ENCODE data around the gene BATF.

The BATF gene

DNA sequence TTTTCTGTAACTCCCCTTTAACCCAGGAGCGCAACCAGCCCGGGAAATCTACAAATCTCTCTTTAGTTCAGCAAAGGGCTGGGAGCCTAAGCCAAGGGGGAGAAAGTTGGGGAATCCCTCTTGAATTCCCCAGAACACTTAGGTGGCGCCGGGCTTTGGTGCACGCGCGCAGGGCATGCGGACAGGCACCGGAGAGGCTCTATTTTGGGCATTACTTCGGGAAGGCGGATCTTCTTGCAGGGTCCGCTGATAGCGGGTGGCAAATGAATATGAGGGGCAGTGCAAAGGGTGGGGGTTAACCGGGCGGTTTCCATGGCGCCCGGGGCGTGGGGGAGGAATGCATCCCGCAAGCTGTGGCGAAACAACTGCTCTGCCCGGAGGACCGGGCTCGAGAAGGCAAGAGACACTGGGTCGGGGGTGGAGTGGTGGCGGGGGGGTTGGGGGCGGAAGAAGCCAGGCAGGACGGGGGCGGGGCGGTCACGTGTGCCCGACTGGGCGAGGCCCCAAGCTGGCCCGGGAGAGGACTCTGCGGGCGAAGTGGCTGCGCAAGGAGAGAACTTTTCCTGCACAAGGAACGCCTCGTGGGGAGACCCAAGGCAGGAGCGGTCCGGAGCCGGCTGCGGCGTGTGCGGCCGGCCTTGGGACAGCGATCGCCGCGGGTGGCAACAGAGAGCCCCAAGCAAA is 56.0 kb downstream of the BATF start, which contains the start of gene FLVCR2:
Gene FLVCR2, plus strand, starts transcription at position 519 of the 684 bp plus-strand sequence. CDS start 353 bp downstream, outside the sequence.
- no peak for TF ChIP-seq ZNF785 (tag by site-specific recombination; IDR thresholded peaks at IDR 0.05)
- no peak for TF ChIP-seq ZNF433 (tag by site-specific recombination; IDR thresholded peaks at IDR 0.05; ENCODE audit: low read depth)
- peak; percentile 86 for TF ChIP-seq ZNF335 (tag by site-specific recombination; conservative IDR thresholded peaks at IDR 0.05)
- TF ChIP-seq, protein P1, sequence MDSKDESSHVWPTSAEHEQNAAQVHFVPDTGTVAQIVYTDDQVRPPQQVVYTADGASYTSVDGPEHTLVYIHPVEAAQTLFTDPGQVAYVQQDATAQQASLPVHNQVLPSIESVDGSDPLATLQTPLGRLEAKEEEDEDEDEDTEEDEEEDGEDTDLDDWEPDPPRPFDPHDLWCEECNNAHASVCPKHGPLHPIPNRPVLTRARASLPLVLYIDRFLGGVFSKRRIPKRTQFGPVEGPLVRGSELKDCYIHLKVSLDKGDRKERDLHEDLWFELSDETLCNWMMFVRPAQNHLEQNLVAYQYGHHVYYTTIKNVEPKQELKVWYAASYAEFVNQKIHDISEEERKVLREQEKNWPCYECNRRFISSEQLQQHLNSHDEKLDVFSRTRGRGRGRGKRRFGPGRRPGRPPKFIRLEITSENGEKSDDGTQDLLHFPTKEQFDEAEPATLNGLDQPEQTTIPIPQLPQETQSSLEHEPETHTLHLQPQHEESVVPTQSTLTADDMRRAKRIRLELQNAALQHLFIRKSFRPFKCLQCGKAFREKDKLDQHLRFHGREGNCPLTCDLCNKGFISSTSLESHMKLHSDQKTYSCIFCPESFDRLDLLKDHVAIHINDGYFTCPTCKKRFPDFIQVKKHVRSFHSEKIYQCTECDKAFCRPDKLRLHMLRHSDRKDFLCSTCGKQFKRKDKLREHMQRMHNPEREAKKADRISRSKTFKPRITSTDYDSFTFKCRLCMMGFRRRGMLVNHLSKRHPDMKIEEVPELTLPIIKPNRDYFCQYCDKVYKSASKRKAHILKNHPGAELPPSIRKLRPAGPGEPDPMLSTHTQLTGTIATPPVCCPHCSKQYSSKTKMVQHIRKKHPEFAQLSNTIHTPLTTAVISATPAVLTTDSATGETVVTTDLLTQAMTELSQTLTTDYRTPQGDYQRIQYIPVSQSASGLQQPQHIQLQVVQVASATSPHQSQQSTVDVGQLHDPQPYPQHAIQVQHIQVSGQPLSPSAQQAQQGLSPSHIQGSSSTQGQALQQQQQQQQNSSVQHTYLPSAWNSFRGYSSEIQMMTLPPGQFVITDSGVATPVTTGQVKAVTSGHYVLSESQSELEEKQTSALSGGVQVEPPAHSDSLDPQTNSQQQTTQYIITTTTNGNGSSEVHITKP (tag by site-specific recombination; IDR thresholded peaks at IDR 0.05) = 0 out of 2 replicates have a peak, but pooled peaks have one; percentile 38
- TF ChIP-seq HOXA7 (CRISPR knock-in tag; IDR thresholded peaks at IDR 0.05; ENCODE audit: borderline replicate concordance) = no peak
- TF ChIP-seq KLF16 (tag by site-specific recombination; IDR thresholded peaks at IDR 0.05) = no peak
- TF ChIP-seq, protein P2, sequence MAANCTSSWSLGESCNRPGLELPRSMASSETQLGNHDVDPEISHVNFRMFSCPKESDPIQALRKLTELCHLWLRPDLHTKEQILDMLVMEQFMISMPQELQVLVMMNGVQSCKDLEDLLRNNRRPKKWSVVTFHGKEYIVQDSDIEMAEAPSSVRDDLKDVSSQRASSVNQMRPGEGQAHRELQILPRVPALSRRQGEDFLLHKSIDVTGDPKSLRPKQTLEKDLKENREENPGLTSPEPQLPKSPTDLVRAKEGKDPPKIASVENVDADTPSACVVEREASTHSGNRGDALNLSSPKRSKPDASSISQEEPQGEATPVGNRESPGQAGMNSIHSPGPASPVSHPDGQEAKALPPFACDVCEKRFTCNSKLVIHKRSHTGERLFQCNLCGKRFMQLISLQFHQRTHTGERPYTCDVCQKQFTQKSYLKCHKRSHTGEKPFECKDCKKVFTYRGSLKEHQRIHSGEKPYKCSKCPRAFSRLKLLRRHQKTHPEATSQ (tag by site-specific recombination; IDR thresholded peaks at IDR 0.05) = no peak
- TF ChIP-seq GLIS1 (tag by site-specific recombination; IDR thresholded peaks at IDR 0.05) = peak; percentile 56
- TF ChIP-seq, protein P3, sequence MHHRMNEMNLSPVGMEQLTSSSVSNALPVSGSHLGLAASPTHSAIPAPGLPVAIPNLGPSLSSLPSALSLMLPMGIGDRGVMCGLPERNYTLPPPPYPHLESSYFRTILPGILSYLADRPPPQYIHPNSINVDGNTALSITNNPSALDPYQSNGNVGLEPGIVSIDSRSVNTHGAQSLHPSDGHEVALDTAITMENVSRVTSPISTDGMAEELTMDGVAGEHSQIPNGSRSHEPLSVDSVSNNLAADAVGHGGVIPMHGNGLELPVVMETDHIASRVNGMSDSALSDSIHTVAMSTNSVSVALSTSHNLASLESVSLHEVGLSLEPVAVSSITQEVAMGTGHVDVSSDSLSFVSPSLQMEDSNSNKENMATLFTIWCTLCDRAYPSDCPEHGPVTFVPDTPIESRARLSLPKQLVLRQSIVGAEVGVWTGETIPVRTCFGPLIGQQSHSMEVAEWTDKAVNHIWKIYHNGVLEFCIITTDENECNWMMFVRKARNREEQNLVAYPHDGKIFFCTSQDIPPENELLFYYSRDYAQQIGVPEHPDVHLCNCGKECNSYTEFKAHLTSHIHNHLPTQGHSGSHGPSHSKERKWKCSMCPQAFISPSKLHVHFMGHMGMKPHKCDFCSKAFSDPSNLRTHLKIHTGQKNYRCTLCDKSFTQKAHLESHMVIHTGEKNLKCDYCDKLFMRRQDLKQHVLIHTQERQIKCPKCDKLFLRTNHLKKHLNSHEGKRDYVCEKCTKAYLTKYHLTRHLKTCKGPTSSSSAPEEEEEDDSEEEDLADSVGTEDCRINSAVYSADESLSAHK (tag by site-specific recombination; IDR thresholded peaks at IDR 0.05) = peak; percentile 44; the same call in 1 of the 2 replicates
- no peak for TF ChIP-seq OSR2 (tag by site-specific recombination; IDR thresholded peaks at IDR 0.05)
- no peak for TF ChIP-seq ZNF146 (tag by site-specific recombination; IDR thresholded peaks at IDR 0.05)
- TF ChIP-seq ZNF626 (tag by site-specific recombination; IDR thresholded peaks at IDR 0.05) = no peak
- peak; percentile 18; the same call in 1 of the 2 replicates for TF ChIP-seq MZF1 (tag by site-specific recombination; IDR thresholded peaks at IDR 0.05; ENCODE audit: borderline replicate concordance)
- TF ChIP-seq ZFHX2 (tag by site-specific recombination; conservative IDR thresholded peaks at IDR 0.05) = peak; percentile 12; the same call in 1 of the 2 replicates
- TF ChIP-seq KLF9 (tag by site-specific recombination; IDR thresholded peaks at IDR 0.05; ENCODE audit: low read depth) = peak; percentile 29; the same call in 1 of the 2 replicates
- 0 out of 2 replicates have a peak, but pooled peaks have one; percentile 28 for TF ChIP-seq SP2 (tag by site-specific recombination; IDR thresholded peaks at IDR 0.05)
- TF ChIP-seq, protein P4, sequence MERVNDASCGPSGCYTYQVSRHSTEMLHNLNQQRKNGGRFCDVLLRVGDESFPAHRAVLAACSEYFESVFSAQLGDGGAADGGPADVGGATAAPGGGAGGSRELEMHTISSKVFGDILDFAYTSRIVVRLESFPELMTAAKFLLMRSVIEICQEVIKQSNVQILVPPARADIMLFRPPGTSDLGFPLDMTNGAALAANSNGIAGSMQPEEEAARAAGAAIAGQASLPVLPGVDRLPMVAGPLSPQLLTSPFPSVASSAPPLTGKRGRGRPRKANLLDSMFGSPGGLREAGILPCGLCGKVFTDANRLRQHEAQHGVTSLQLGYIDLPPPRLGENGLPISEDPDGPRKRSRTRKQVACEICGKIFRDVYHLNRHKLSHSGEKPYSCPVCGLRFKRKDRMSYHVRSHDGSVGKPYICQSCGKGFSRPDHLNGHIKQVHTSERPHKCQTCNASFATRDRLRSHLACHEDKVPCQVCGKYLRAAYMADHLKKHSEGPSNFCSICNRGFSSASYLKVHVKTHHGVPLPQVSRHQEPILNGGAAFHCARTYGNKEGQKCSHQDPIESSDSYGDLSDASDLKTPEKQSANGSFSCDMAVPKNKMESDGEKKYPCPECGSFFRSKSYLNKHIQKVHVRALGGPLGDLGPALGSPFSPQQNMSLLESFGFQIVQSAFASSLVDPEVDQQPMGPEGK (tag by site-specific recombination; IDR thresholded peaks at IDR 0.05) = 0 out of 2 replicates have a peak, but pooled peaks have one; percentile 50
- TF ChIP-seq ZNF558 (tag by site-specific recombination; IDR thresholded peaks at IDR 0.05) = no peak
- TF ChIP-seq, protein P5, sequence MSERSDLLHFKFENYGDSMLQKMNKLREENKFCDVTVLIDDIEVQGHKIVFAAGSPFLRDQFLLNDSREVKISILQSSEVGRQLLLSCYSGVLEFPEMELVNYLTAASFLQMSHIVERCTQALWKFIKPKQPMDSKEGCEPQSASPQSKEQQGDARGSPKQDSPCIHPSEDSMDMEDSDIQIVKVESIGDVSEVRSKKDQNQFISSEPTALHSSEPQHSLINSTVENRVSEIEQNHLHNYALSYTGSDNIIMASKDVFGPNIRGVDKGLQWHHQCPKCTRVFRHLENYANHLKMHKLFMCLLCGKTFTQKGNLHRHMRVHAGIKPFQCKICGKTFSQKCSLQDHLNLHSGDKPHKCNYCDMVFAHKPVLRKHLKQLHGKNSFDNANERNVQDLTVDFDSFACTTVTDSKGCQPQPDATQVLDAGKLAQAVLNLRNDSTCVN (tag by site-specific recombination; optimal IDR thresholded peaks at IDR 0.05) = peak; percentile 52
- no peak for TF ChIP-seq ZNF837 (tag by site-specific recombination; IDR thresholded peaks at IDR 0.05)
- CTCF ChIA-PET = interaction anchor here (0.5 to 9.1 kb wide), 20 partner anchors 16 to 1191 kb away, joined by 3 to 266 read pairs (median 4); partner anchors contain the start of genes ERG28, TGFB3 and TTLL5
- Histone ChIP-seq H3K9me3 (ENCODE audit: control insufficient read depth, insufficient read depth, low read depth, low read length) (no peaks in the 10 kb centered on the region), H3K4me3 (ENCODE audit: low read depth, low read length) (peak within 1 kb of the TSS; percentile 49), H3K4me1 (ENCODE audit: control insufficient read depth, insufficient read depth, low read length) (peaks cover 4% of the 10 kb centered on the region; the same call in 1 of the 2 replicates), H3K36me3 (ENCODE audit: control insufficient read depth in 2 of 2, insufficient read depth in 1 of 2, low read length in 2 of 2) (no peaks in the 10 kb centered on the region), H3K27ac (ENCODE audit: extremely low read depth, low read depth, low read length) (no peak within 1 kb of the TSS; the same call in 1 of the 2 replicates)
- POLR2A ChIA-PET = interaction anchor here (2.1 to 2.3 kb wide), 3 partner anchors 71 to 83 kb away, joined by 9 to 19 read pairs (median 10); partner anchors contain the start of genes ERG28 and TTLL5
